HG03139 (cell line): Measurements from ENCODE around the gene VAV2.
"Not testable (repeated sequence)": the region's sequence is repeated elsewhere in the genome, so short reads cannot be mapped to it uniquely, and the experiment has no call there.

Experiments used
- ATAC-seq: cut with Tn5 transposase; IDR thresholded peaks from one replicate; pipeline ENCODE4 v1.9.1; 2021; ENCODE audit not compliant: unreplicated experiment

Gene VAV2

GRCh38 chr9:133761641-133762248 lies 230.4 kb downstream of the VAV2 start:
- no peak for ATAC-seq

- no peak for ATAC-seq
Measured at GRCh38 chr9:133760713-133761290, 231.3 kb downstream of the VAV2 start.

- ATAC-seq: no peak
Measured at GRCh38 chr9:133759946-133760345, 232.2 kb downstream of the VAV2 start.

- ATAC-seq: no peak
Measured at GRCh38 chr9:133759146-133759900, 232.8 kb downstream of the VAV2 start.

GRCh38 chr9:133758228-133758627 lies 233.9 kb downstream of the VAV2 start:
- ATAC-seq: no peak

- ATAC-seq: no peak
Measured at GRCh38 chr9:133754688-133755227, 237.4 kb downstream of the VAV2 start.

GRCh38 chr9:133754187-133754586 lies 237.9 kb downstream of the VAV2 start:
- no peak for ATAC-seq

- ATAC-seq: no peak
Measured at GRCh38 chr9:133752739-133753446, 239.2 kb downstream of the VAV2 start.

- no peak for ATAC-seq
Measured at GRCh38 chr9:133750982-133751649, 241.0 kb downstream of the VAV2 start.

- no peak for ATAC-seq
Measured at GRCh38 chr9:133747309-133747708, 244.8 kb downstream of the VAV2 start.

- ATAC-seq: not testable (repeated sequence)
Measured at GRCh38 chr9:133744528-133744927, 247.6 kb downstream of the VAV2 start.

GRCh38 chr9:133742849-133743444 lies 249.2 kb downstream of the VAV2 start:
- no peak for ATAC-seq

GRCh38 chr9:133742251-133742650 lies 249.9 kb downstream of the VAV2 start:
- ATAC-seq: no peak

GRCh38 chr9:133741716-133742115 lies 250.4 kb downstream of the VAV2 start:
- no peak for ATAC-seq

- no peak for ATAC-seq
Measured at GRCh38 chr9:133740911-133741310, 251.2 kb downstream of the VAV2 start.

- ATAC-seq: no peak
Measured at GRCh38 chr9:133739408-133740280, 252.5 kb downstream of the VAV2 start.

- no peak for ATAC-seq
Measured at GRCh38 chr9:133738640-133739225, 253.4 kb downstream of the VAV2 start.

- ATAC-seq: no peak
Measured at GRCh38 chr9:133737774-133738639, 254.1 kb downstream of the VAV2 start, which contains the start of gene SARDH. SARDH (minus strand) TSS chr9:133738352; CDS start chr9:133734173, 4,179 bp downstream.
